ENCODE data around the gene PKN3.

Gene PKN3

DNA sequence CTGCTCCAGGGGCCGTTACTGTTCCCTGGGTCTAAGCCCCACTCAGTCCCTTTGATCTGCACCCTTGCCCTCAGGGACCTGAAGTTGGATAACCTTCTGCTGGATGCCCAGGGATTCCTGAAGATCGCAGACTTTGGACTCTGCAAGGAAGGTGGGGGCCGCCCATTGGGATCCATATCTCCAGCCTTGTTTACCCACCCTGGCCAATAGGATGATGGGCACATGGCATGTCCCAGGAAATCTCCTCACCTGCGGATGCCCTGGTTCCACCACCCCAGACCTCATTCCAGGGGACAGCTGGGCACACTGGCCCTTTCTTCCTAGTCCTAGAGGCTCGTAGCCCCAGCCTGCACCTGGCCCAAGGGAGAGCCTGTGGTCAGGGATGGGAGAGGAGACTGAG, 16.2 kb downstream of the PKN3 start:
- no peak for TF ChIP-seq CTCF (IDR thresholded peaks at IDR 0.05; ENCODE audit: low read depth, low read length, missing control alignments)
- no peak for DNase-seq (ENCODE audit: low read depth)
- in situ Hi-C loops (cut with HindIII; ENCODE audit: low sequenced_read_pairs), result no loop called here

GRCh38 chr9:128719919-128720605, 17.8 kb downstream of the PKN3 start:
- no peak for DNase-seq (ENCODE audit: low read depth)
- in situ Hi-C loops (cut with HindIII; ENCODE audit: low sequenced_read_pairs), result no loop called here
- no peak overlapping the region for H3K4me3 ChIP-seq (ENCODE audit: low read depth, low read length)
- TF ChIP-seq CTCF (IDR thresholded peaks at IDR 0.05; ENCODE audit: low read depth, low read length, missing control alignments), result no peak

More for the DNA sequence above, 16.2 kb downstream of the PKN3 start:
- H3K4me3 ChIP-seq (ENCODE audit: low read depth, low read length), result no peak overlapping the region

DNA sequence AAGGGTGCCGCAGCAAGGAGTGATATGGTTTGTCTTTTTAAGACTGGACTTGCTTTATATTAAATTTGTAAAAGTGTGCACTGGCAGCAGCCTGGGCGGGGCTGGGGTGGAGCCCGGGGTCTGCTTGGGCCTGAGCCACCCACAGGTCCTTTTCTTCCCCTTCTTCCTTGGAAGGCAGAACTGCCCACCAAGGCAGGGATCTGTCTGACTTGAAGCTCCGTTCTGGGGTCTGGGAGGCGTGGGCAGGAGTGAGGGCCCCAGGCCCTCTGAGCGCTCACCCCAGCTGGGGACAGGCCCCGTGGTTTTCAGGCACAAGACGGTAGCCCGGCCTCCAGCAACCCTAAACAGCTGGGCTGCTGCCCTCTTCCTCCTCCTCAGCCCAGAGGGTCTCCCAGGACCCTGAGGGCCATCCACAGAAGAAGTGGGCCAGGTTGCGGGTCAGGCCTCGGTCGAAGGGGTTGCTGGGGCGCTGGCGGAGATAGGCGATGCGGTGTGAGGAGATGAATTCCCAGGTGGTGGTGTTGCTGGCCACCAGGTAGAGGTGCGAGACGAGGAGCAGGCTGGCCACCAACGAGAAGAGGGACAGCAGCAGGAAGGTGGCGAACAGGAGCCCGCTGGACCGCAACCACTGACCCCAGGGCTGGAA, 18.7 kb downstream of the PKN3 start:
- H3K4me3 ChIP-seq (ENCODE audit: low read depth, low read length), result no peak overlapping the region
- no peak for TF ChIP-seq CTCF (IDR thresholded peaks at IDR 0.05; ENCODE audit: low read depth, low read length, missing control alignments)
- DNase-seq (ENCODE audit: low read depth), result no peak
- in situ Hi-C loops (cut with HindIII; ENCODE audit: low sequenced_read_pairs), result no loop called here

DNA sequence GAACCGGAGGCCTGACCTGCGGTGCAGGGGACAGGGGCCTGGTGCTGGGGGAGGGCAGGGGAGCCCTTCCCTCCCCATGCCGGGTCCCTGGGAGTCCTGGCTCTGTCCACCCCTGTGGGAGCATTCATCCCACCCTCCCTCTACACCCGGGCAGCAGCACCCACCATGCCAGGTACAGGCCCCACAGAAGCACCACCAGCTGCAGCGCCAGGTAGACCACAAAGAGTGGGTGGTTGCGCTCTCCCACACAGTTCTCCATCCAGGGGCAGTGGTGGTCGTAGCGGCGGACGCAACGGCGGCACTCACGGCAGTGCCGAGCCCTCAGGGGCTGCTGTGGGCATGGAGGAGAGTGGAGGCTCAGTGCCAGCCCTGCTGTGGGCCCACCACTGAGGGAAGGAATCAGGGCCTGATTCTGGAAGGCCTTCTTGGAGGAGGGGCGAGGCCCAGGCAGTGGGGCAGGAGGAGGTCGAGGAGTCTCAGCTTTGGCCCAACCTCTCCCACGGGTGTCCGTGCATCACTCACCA, 19.2 kb downstream of the PKN3 start:
- H3K4me3 ChIP-seq (ENCODE audit: low read depth, low read length), result no peak overlapping the region
- DNase-seq (ENCODE audit: low read depth), result no peak
- no peak for TF ChIP-seq CTCF (IDR thresholded peaks at IDR 0.05; ENCODE audit: low read depth, low read length, missing control alignments)
- in situ Hi-C loops (cut with HindIII; ENCODE audit: low sequenced_read_pairs), result no loop called here

DNA sequence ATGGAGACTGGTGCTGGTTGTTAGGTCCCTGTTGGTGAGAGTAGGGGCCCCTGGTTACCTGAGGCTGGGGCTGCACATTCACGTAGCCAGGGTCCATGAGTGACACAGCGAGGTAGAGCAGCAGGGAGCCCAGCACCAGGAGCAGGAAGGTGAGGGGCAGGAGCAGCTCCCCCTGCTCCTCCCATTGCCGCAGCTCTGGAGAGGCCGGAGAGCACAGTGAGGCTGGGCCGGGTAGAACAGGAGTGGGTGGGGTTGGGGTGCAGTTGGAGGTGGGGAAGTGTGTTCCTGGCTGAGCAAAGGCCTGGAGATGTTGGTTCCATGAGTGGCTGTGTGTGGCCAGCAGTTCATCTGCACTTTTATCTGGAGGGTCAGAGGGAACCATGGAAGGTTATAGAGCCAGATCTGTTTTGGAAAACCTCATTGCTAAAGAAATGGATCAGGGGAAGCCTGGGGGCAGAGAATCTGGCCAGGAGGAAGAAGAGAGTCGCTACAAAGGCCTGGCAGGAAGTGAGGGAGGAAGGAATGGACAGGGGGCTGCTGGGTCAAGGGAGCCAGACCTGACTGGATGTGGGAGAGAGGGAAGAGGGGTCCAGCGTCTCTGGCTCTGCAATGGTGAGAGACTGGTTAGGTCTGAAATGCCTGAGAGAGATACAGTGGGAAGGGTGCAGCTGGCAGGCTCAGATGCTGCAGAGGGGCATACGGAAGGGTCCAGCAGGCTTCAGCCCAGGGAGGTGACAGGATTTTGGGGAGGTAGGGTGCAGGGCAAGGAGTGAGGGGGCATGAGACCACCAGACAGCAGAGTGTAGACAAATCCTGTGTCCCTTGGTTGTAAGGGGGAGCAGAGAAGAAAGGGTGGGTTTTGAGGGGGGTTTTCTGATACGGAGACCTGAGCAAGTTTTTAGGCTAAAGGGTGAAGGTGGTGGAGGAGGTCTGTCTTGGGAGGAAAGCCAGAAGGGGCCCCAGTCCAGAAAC, 20.4 kb downstream of the PKN3 start:
- DNase-seq (ENCODE audit: low read depth), result no peak
- H3K4me3 ChIP-seq (ENCODE audit: low read depth, low read length), result no peak overlapping the region
- in situ Hi-C loops (cut with HindIII; ENCODE audit: low sequenced_read_pairs), result no loop called here
- no peak for TF ChIP-seq CTCF (IDR thresholded peaks at IDR 0.05; ENCODE audit: low read depth, low read length, missing control alignments)

GRCh38 chr9:128723352-128723865, 21.1 kb downstream of the PKN3 start:
- no peak for TF ChIP-seq CTCF (IDR thresholded peaks at IDR 0.05; ENCODE audit: low read depth, low read length, missing control alignments)
- DNase-seq (ENCODE audit: low read depth), result no peak

More at GRCh38 chr9:128723352-128723865, 21.1 kb downstream of the PKN3 start:
- in situ Hi-C loops (cut with HindIII; ENCODE audit: low sequenced_read_pairs), result no loop called here
- peak overlapping the region; percentile 76 for H3K4me3 ChIP-seq (ENCODE audit: low read depth, low read length)

All from astrocyte of the cerebellum (primary cell).